ENCODE results near the gene ZNF682. TPM values are rescaled to one million over a fixed set of nuclear protein-coding genes. Genes with fewer than 3 reads are reported as not detected.
A peak's percentile ranks its signal among the peaks of the same experiment; 100 is the strongest.

The ZNF682 gene
- total and polyA plus RNA-seq, 2 of the 13 experiments (the other 11 are each of a cell fraction or from before 2014, with no cell fraction given) = 2.0 to 7.2 TPM

GRCh38 chr19:20051841-20052768, 12.8 kb upstream of the ZNF682 start (continued):
- no peak for TF ChIP-seq TEF (CRISPR knock-in tag; IDR thresholded peaks at IDR 0.05)
- TF ChIP-seq GRHL1 (CRISPR knock-in tag; conservative IDR thresholded peaks at IDR 0.05) = no peak
- peak; percentile 31; the same call in 1 of the 2 replicates for TF ChIP-seq HOXA3 (CRISPR knock-in tag; IDR thresholded peaks at IDR 0.05)
- no peak for TF ChIP-seq ZNF737 (CRISPR knock-in tag; IDR thresholded peaks at IDR 0.05; ENCODE audit: borderline replicate concordance)
- TF ChIP-seq ZNF607 (CRISPR knock-in tag; IDR thresholded peaks at IDR 0.05; ENCODE audit: borderline replicate concordance) = no peak
- no peak for TF ChIP-seq KAT7 (CRISPR knock-in tag; IDR thresholded peaks at IDR 0.05; ENCODE audit: borderline replicate concordance)
- TF ChIP-seq KAT8 (CRISPR knock-in tag; IDR thresholded peaks at IDR 0.05) = 0 out of 2 replicates have a peak, but pooled peaks have one; percentile 57
- no peak for TF ChIP-seq KLF11 (CRISPR knock-in tag; IDR thresholded peaks at IDR 0.05)
- TF ChIP-seq LRRFIP1 (CRISPR knock-in tag; conservative IDR thresholded peaks at IDR 0.05) = no peak
- no peak for TF ChIP-seq AKNA (CRISPR knock-in tag; IDR thresholded peaks at IDR 0.05; ENCODE audit: borderline replicate concordance)
- no peak for TF ChIP-seq PRDM4 (CRISPR knock-in tag; IDR thresholded peaks at IDR 0.05; ENCODE audit: borderline replicate concordance)
- TF ChIP-seq CENPT (CRISPR knock-in tag; IDR thresholded peaks at IDR 0.05; ENCODE audit: low read depth) = no peak
- no peak for TF ChIP-seq TRIM22 (IDR thresholded peaks at IDR 0.05)

Data from HepG2 (cell line).